EL (cell line): Measurements from ENCODE around the gene LST1.

Source experiments
- DNase-seq: peaks from one replicate; pipeline ENCODE4 v3.0.0-alpha.2; 2016

Gene LST1

DNA sequence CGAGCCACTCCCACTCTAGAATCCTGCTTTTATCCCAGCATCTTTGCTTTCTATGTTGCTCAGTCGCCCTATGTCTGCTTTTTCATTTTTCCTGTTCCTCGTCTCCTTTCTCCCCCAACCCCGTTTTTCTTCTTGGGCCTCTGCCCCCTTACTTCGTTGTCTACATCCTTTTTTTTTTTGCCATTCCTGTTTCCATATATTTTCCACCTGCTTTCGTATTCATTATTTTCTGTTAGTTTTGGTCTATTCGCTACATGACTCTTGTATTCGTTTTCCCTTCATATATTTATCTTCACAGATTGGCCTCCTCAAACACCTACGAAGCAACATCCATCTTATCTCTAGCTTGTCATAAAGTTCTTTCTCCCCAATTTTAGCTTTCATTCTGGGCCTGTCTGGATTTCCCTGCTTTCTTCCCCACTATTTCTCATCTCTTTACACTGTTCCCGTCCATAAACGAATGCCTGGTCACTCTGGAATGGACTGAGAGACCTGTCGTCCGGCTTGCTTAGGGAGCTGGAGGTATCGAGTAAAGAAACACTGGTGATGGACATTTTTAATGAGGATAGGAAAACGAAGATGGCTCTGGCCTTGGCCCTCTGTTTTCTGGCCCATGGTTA lies 35.4 kb downstream of the LST1 start:
- DNase-seq: no peak

DNA sequence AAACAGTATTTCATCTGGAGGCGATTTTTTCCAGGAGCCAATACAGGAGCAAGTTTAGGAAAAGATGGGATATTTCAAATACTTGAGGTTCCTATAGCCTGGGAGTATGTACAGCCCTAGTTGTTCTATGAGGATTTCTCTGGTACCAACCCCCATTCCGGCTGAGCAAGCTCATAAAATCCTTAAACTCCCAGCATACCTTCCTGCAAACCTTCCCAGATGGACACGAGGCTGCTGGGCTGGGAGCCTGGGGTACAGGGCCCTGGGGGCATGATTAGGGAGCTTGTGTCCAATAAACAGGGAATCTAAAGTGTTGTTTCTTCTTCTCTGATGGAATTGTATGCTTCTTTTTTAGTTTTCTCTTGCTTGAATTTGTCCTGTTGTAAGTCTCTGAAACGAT lies 35.9 kb downstream of the LST1 start:
- DNase-seq: peak; percentile 48

DNA sequence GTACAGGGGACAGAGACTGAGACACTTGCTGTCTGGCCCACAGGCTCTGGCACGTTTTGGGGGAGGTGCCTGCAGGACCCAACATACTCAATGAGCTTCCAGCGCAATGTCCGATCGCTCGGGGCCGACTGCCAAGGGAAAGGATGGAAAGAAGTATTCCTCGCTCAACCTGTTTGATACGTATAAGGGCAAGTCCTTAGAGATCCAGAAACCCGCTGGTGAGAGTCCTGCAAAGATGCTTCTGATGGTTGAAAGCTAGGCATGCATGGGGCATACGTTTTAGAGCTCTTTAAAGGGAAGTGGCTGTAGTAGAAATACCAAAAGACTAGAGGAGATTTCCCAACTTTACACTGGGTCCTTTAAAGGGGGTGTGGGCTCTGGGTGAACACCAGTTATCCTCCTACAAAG lies 36.6 kb downstream of the LST1 start:
- DNase-seq: no peak

DNA sequence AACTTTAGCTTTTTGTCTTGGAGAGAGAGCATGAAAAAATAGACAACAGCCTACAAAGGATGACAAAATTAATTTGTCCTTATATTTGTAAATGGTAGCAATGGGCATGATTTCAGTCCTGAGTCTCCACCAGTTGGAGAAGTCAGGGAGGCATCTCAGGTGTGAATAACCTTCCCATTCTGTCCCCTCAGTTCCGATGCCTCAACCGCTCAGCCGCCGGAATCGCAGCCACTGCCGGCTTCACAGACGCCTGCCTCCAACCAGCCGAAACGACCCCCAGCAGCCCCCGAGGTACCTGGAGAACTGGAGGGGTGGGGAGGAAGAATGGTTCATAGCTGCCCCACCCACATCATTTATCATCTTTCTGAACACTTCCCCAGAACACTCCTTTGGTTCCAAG lies 38.0 kb downstream of the LST1 start:
- DNase-seq: no peak

DNA sequence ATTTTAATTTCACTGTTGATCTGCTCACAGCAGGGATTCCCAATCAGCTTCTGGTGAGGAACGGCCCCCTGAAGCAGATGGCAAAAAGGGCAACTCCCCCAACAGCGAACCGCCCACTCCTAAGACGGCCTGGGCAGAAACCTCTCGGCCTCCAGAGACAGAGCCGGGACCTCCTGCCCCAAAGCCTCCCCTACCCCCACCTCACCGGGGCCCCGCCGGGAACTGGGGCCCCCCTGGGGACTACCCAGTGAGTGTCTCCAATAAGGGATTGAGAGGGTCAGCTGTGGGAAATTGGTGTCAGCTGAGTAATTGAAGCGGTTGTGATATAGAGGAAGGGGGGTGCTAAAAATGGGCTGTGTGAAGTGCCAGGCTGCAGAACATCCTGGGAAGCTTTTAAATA lies 40.9 kb downstream of the LST1 start:
- DNase-seq: no peak

DNA sequence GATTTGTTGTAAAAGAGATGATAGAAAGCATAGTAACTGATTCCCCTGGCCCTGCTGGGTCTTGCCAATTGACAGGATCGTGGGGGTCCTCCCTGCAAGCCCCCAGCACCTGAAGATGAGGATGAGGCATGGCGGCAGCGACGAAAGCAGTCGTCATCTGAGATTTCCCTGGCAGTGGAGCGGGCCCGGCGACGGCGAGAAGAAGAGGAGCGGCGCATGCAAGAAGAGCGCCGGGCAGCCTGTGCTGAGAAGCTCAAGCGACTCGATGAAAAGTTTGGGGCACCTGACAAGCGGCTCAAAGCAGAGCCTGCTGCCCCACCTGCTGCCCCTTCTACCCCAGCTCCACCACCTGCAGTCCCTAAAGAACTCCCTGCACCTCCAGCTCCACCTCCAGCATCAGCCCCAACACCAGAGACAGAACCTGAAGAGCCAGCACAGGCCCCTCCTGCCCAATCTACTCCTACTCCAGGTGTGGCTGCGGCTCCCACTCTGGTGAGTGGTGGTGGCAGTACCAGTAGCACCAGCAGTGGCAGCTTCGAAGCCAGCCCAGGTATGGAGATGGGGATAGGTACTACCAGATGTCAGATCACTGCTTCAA lies 41.7 kb downstream of the LST1 start:
- no peak for DNase-seq

DNA sequence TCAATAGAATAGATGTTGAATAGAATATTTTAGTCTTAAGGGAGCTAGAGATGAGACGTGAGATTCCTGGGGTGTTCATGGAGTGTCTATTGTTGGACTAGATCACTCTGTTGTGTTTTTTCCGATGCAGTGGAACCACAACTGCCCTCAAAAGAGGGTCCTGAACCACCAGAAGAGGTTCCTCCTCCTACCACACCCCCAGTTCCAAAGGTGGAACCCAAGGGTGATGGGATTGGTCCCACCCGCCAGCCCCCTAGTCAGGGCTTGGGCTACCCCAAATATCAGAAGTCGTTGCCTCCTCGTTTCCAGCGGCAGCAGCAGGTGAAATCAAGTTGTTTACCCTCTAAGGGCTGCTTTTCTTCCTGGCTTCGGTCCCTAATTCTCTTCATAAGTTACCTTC lies 42.9 kb downstream of the LST1 start:
- DNase-seq: no peak

DNA sequence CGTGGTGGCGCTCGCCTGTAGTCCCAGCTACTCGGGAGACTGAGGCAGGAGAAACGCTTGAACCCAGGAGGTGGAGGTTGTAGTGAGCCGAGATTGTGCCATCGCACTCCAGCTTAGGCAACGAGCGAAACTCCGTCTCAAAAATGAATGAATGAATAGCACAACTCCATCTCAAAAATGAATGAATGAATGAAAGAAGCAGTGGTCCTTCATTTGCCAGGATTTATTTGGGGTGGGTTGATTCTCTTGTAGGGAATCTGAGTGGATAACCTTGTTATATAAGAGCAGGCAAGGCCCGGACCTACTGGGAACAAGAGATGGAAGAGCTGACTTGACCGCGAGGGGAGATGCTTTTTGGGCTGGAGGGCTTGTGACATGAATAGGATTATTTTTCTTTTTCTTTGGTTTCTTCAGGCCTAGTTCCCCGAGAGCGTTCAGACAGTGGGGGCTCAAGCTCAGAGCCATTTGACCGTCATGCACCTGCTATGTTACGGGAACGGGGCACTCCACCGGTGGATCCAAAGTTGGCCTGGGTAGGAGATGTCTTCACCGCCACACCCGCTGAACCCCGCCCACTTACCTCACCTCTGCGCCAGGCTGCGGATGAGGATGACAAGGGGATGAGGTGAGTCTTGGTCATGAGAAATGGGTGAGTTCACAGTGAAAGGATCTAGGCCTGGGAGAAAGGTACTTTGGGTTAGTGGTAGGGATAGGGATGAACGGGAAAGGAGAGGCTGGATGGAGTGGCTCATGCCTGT lies 44.3 kb downstream of the LST1 start:
- no peak for DNase-seq

DNA sequence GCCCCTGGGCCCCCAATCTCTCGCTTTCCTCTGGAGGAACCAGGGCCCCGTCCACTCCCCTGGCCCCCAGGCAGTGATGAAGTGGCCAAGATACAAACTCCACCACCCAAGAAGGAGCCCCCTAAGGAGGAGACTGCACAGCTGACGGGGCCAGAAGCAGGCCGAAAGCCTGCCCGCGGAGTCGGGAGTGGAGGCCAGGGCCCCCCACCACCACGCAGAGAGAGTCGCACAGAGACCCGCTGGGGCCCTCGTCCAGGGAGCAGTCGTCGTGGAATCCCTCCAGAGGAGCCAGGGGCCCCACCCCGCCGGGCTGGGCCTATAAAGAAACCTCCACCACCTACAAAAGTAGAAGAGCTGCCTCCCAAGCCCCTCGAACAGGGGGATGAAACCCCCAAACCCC lies 45.1 kb downstream of the LST1 start:
- no peak for DNase-seq

DNA sequence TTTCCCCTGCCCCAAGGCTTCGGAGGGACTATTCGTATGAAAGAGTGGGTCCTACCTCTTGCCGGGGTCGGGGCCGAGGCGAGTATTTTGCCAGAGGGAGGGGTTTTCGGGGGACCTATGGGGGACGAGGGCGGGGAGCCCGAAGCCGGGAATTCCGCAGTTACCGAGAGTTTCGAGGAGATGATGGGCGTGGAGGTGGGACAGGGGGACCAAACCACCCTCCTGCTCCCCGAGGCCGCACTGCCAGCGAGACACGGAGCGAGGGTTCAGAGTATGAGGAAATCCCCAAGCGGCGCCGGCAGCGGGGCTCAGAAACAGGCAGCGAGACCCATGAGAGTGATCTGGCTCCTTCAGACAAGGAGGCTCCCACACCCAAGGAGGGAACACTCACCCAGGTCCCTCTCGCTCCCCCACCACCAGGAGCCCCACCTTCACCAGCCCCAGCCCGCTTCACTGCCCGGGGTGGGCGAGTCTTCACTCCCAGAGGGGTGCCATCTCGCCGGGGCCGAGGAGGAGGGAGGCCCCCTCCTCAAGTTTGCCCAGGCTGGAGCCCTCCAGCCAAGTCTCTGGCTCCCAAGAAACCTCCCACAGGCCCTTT lies 45.7 kb downstream of the LST1 start:
- no peak for DNase-seq

DNA sequence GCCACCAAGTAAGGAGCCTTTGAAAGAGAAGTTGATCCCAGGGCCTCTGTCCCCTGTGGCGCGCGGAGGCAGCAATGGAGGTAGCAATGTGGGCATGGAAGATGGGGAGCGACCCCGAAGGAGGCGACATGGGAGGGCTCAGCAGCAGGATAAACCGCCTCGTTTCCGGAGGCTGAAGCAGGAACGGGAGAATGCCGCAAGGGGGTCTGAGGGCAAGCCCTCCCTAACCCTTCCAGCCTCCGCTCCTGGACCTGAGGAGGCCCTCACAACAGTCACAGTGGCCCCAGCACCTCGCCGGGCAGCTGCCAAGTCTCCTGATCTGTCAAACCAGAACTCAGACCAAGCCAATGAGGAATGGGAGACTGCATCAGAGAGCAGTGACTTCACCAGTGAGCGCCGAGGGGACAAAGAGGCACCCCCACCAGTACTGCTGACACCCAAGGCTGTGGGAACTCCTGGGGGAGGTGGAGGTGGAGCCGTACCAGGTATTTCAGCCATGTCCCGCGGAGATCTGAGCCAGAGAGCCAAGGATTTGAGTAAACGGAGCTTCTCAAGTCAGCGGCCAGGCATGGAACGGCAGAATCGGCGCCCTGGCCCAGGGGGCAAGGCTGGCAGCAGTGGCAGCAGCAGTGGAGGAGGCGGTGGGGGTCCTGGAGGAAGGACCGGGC lies 46.3 kb downstream of the LST1 start:
- DNase-seq: no peak

DNA sequence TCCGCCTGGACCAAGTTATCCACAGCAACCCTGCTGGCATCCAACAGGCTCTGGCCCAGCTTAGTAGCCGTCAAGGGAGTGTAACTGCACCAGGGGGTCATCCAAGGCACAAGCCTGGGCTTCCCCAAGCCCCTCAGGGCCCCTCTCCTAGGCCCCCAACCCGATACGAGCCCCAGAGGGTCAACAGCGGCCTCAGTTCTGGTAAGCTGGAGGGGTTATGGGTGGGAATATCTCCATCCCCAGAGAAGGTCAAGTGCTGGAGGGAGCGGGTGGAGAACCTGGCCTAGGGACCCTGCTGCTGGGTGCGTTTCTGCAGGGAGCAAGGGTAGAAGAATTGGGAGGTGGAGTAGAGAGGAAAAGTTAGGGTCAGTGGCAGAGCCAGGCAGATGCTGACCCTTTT lies 47.4 kb downstream of the LST1 start:
- no peak for DNase-seq

DNA sequence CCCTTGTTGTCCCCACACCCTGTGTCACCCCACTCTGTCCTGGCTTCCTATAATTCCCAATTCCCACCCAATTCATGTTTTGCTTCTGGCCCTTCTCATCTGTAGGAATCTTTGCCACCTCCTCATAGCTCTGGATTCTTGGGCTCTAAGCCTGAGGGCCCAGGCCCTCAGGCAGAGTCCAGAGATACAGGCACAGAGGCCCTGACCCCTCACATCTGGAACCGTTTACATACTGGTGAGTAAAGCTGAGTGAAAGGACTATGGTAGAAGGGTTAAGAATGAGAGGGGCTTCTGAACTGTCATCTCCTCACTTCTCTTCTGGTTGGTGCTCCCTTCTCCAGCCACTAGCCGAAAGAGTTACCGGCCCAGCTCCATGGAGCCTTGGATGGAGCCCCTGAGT lies 48.1 kb downstream of the LST1 start:
- DNase-seq: peak; percentile 69

DNA sequence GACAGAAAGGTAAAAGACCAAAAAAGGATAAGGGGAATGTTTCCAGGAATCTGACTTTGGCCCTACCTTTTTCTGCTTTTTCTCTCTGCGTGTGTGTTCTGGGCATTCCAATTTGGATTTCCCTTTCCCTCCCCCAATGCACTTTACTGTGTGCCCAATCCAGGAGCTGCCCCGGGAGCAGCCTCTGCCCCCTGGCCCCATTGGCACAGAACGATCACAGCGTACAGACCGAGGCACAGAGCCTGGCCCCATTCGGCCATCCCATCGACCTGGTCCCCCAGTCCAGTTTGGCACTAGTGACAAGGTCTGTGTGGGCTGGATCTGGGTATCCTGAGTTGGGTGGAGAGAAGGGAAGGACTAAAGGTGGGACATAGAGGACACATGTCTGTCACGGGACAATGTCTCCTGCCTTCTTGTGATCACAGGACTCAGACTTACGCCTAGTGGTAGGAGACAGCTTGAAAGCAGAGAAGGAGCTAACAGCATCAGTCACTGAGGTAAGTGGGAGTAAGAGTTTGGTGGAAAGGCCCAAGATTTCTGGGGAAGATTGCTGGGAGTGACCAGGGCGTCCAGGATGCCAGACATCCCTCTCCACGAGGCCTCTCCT lies 49.0 kb downstream of the LST1 start:
- no peak for DNase-seq

DNA sequence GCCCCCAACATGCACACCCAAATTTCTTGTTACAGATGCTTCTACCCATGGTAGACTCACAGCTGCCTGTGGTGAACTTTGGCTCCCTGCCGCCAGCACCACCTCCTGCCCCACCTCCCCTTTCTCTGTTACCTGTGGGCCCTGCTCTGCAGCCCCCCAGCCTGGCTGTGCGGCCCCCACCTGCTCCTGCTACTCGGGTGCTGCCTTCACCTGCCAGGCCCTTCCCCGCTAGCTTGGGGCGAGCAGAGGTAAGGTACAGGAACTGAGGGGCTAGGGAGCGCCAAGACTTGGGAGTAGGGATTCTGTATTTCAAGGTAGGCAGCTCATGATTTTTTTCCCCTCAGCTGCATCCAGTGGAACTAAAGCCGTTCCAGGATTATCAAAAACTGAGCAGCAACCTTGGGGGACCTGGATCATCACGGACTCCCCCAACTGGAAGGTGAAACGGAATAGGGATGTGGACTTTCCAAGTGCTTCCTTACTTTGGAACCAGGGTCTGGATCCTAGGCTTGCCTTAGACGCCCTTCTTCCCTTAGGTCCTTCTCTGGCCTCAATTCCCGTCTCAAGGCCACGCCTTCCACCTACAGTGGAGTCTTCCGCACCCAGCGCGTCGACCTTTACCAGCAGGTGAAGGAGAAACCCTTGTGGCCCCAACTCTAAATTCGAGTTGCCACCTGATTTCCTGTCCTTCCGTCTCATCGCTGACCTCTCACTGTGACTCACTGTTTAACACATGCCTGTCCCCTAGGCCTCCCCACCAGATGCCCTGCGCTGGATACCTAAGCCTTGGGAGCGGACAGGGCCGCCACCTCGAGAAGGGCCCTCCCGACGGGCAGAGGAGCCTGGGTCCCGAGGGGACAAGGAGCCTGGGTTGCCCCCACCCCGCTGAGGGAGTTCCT lies 50.9 kb downstream of the LST1 start:
- DNase-seq: no peak
